Neural cell (in vitro differentiated cells): ENCODE results near the gene TRPM3. TPM values are rescaled to one million over a fixed set of nuclear protein-coding genes. Genes with fewer than 3 reads are reported as not detected.

Experiments
- H2AFZ ChIP-seq: fragments of 200-600, 300-800 bp; sonication (generic), shearing (Covaris generic); 2 replicates; pipeline ENCODE4 v1.6.0; 2014; ENCODE audit warnings: low read depth, mild to moderate bottlenecking, antibody characterized with exemption, low read length, moderate library complexity
- H3F3A ChIP-seq: fragments of 200-600 bp; shearing (Covaris generic); 2 replicates; pipeline ENCODE4 v1.6.1; 2016; ENCODE audit warnings: mild to moderate bottlenecking, moderate library complexity, mixed read lengths, antibody characterized with exemption, low read length; ENCODE audit not compliant: insufficient read depth, poor library complexity, severe bottlenecking
- H3K27ac ChIP-seq: fragments of 200-600, 300-800 bp; sonication (generic), shearing (Covaris generic); 2 replicates; pipeline ENCODE4 v1.5.1; 2014; ENCODE audit warnings: mild to moderate bottlenecking, low read length, moderate library complexity
- H3K27me3 ChIP-seq: fragments of 300-800, 200-600 bp; sonication (generic), shearing (Covaris generic); 2 replicates; pipeline ENCODE4 v1.6.0; 2014; ENCODE audit warnings: mild to moderate bottlenecking, low read depth, low read length, moderate library complexity; ENCODE audit not compliant: insufficient read depth
- H3K36me3 ChIP-seq: fragments of 300-800, 200-600 bp; sonication (generic), shearing (Covaris generic); 2 replicates; pipeline ENCODE4 v1.5.1; 2014; ENCODE audit warnings: mild to moderate bottlenecking, antibody characterized with exemption, low read length, moderate library complexity; ENCODE audit not compliant: insufficient read depth
- H3K4me2 ChIP-seq: fragments of 300-800, 200-600 bp; sonication (generic), shearing (Covaris generic); 2 replicates; pipeline ENCODE4 v1.6.0; 2014; ENCODE audit warnings: mild to moderate bottlenecking, low read length
- H3K4me3 ChIP-seq: fragments of 300-800, 200-600 bp; sonication (generic), shearing (Covaris generic); 2 replicates; pipeline ENCODE4 v1.5.1; 2014; ENCODE audit warnings: mild to moderate bottlenecking, low read length, moderate library complexity
- H3K79me2 ChIP-seq: fragments of 200-600 bp; shearing (Covaris generic); replicated peaks from 2 replicates; pipeline ENCODE4 v1.6.0; 2014; ENCODE audit warnings: mild to moderate bottlenecking, low read length, moderate library complexity; ENCODE audit not compliant: insufficient read depth
- H3K9ac ChIP-seq: fragments of 300-800, 200-600 bp; sonication (generic), shearing (Covaris generic); 2 replicates; pipeline ENCODE4 v1.6.1; 2016; ENCODE audit warnings: mild to moderate bottlenecking, low read length, mixed read lengths
- H3K9me2 ChIP-seq: fragments of 200-600 bp; shearing (Covaris generic); 2 replicates; pipeline ENCODE4 v1.6.1; 2016; ENCODE audit warnings: mild to moderate bottlenecking, low read length, mixed read lengths; ENCODE audit not compliant: insufficient read depth
- H3K9me3 ChIP-seq: fragments of 200-600, 300-800 bp; sonication (generic), shearing (Covaris generic); 2 replicates; pipeline ENCODE4 v1.6.1; 2016; ENCODE audit warnings: mild to moderate bottlenecking, mixed run types, low read length, moderate library complexity, mixed read lengths
- H4K20me1 ChIP-seq: fragments of 200-600 bp; shearing (Covaris generic); 2 replicates; pipeline ENCODE4 v1.6.1; 2016; ENCODE audit warnings: mild to moderate bottlenecking, mixed run types; ENCODE audit not compliant: insufficient read depth
- CTCF ChIP-seq: fragments of 450-650 bp; IDR thresholded peaks from 2 replicates; pipeline ENCODE4 v1.5.1; 2014; ENCODE audit warnings: antibody characterized with exemption, mild to moderate bottlenecking, moderate library complexity; ENCODE audit not compliant: poor library complexity, severe bottlenecking
- EP300 ChIP-seq: fragments of 450-650 bp; conservative IDR thresholded peaks from 2 replicates; pipeline ENCODE4 v1.6.1; 2014; ENCODE audit warnings: antibody characterized with exemption, mild to moderate bottlenecking, moderate library complexity; ENCODE audit not compliant: poor library complexity, severe bottlenecking
- EZH2 ChIP-seq: fragments of 200-600, 300-800 bp; shearing (Covaris generic), sonication (generic); IDR thresholded peaks from 2 replicates; pipeline ENCODE4 v1.6.1; 2014; ENCODE audit warnings: antibody characterized with exemption, low read length, borderline replicate concordance, mild to moderate bottlenecking; ENCODE audit not compliant: insufficient read depth, poor library complexity, severe bottlenecking
- MXI1 ChIP-seq: fragments of 450-650 bp; conservative IDR thresholded peaks from 2 replicates; pipeline ENCODE4 v1.6.1; 2014; ENCODE audit warnings: antibody characterized with exemption, mild to moderate bottlenecking; ENCODE audit not compliant: poor library complexity, severe bottlenecking
- POLR2AphosphoS5 ChIP-seq: IDR thresholded peaks from 2 replicates; pipeline ENCODE4 v1.6.1; 2012
- RAD21 ChIP-seq: fragments of 450-650 bp; conservative IDR thresholded peaks from 2 replicates; pipeline ENCODE4 v1.6.1; 2014; ENCODE audit warnings: antibody characterized with exemption, mild to moderate bottlenecking, moderate library complexity
- REST ChIP-seq: IDR thresholded peaks from 2 replicates; pipeline ENCODE4 v1.6.1; 2012; ENCODE audit warnings: borderline replicate concordance
- SMC3 ChIP-seq: fragments of 450-650 bp; conservative IDR thresholded peaks from 2 replicates; pipeline ENCODE4 v1.6.1; 2014; ENCODE audit warnings: antibody characterized with exemption, mild to moderate bottlenecking, moderate library complexity; ENCODE audit not compliant: poor library complexity
- TAF1 ChIP-seq: IDR thresholded peaks from 2 replicates; pipeline ENCODE4 v1.6.1; 2012; ENCODE audit warnings: low read depth
- polyA plus RNA-seq: library from polyadenylated mRNA; depleted of rRNA; stranded (reverse); fragments of >200 nt; gene quantifications from 2 replicates; pipeline ENCODE4 v1.2.3, GENCODE V29; 2014

The TRPM3 gene
- polyA plus RNA-seq, 1 donor from 2014 or later, result 1.3 TPM

- no peak overlapping the region for H3K4me2 ChIP-seq
Observed at GRCh38 chr9:70566066-70566465, 555.4 kb downstream of the TRPM3 start.

More at GRCh38 chr9:70566066-70566465, 555.4 kb downstream of the TRPM3 start:
- Histone ChIP-seq H3F3A (no peaks in the 10 kb centered on the region), H3K27me3 (no peaks in the 10 kb centered on the region), H3K9me3 (no peaks in the 10 kb centered on the region), H3K27ac (no peak overlapping the region), H3K79me2 (no peaks in the 10 kb centered on the region), H3K9me2 (no peaks in the 10 kb centered on the region), H2AFZ (no peak overlapping the region), H3K36me3 (no peaks in the 10 kb centered on the region), H4K20me1 (no peaks in the 10 kb centered on the region), H3K9ac (no peak overlapping the region), H3K4me3 (no peak overlapping the region)
- TF ChIP-seq CTCF, result no peak
- TF ChIP-seq REST, result no peak
- no peak for TF ChIP-seq TAF1
- no peak for TF ChIP-seq RAD21
- no peak for TF ChIP-seq EP300
- no peak for TF ChIP-seq EZH2
- no peak for TF ChIP-seq SMC3
- no peak for TF ChIP-seq MXI1
- no peak for TF ChIP-seq POLR2AphosphoS5
